Kidney epithelial cell (primary cell): ENCODE measurements around the gene ATP8A1. TPM values are rescaled to one million over a fixed set of nuclear protein-coding genes. Genes with fewer than 3 reads are reported as not detected.

Experiments used
- DNase-seq: peaks from one replicate; pipeline ENCODE4 v3.0.0-alpha.2; 2010; ENCODE audit warnings: low read depth
- H3K27me3 ChIP-seq: 2 replicates; pipeline ENCODE4 v1.6.0; 2011; ENCODE audit warnings: low read length; ENCODE audit not compliant: control insufficient read depth, insufficient read depth
- H3K36me3 ChIP-seq: 2 replicates; pipeline ENCODE4 v1.5.1; 2011; ENCODE audit warnings: low read length; ENCODE audit not compliant: control insufficient read depth, insufficient read depth
- H3K4me3 ChIP-seq: 2 replicates; pipeline ENCODE4 v1.5.1; 2011; ENCODE audit warnings: low read depth, mild to moderate bottlenecking, control low read depth, low read length
- CTCF ChIP-seq: IDR thresholded peaks from 2 replicates; pipeline ENCODE4 v1.5.1; 2011; ENCODE audit warnings: mild to moderate bottlenecking, moderate library complexity, low read length, control low read depth, inconsistent platforms; ENCODE audit not compliant: insufficient read depth, poor library complexity, severe bottlenecking
- total RNA-seq: library from RNA; depleted of rRNA; stranded (reverse); fragments of >200 nt; gene quantifications from 2 replicates; pipeline ENCODE4 v1.2.3, GENCODE V29; 2015

ATP8A1 gene
- total RNA-seq, 1 donor from 2014 or later = 3.3 TPM

DNA sequence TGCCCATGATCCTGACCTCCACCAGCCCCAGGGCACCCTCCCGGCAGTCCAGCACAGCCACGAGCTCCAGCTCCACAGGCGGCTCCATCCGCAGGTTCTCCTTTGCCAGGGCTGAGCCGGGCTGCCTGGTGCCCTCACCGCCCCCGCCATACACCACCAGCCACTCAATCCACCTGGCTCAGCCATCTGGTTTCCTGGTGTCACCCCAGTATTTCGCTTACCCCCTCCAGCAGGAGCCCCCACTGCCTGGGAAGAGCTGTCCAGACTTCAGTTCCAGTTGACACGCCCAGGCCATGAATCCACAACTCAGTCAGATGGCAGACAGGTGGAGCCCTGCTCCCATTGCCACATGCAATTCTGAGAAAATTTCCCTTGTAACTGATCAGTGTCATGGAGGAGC is 255.7 kb downstream of the ATP8A1 start:
- TF ChIP-seq CTCF = peak; percentile 51
- Histone ChIP-seq H3K4me3 (no peak overlapping the region), H3K27me3 (peaks cover 38% of the 10 kb centered on the region), H3K36me3 (no peaks in the 10 kb centered on the region)
- no peak for DNase-seq

GRCh38 chr4:42399393-42399792 is 257.5 kb downstream of the ATP8A1 start:
- Histone ChIP-seq H3K4me3 (no peak overlapping the region), H3K27me3 (peaks cover 41% of the 10 kb centered on the region), H3K36me3 (no peaks in the 10 kb centered on the region)
- no peak for DNase-seq
- no peak for TF ChIP-seq CTCF

- DNase-seq = no peak
- Histone ChIP-seq H3K36me3 (no peaks in the 10 kb centered on the region), H3K27me3 (peaks cover 41% of the 10 kb centered on the region), H3K4me3 (peak overlapping the region; percentile 36)
- TF ChIP-seq CTCF = no peak
These were observed 258.0 kb downstream of the ATP8A1 start for GRCh38 chr4:42398871-42399331.

DNA sequence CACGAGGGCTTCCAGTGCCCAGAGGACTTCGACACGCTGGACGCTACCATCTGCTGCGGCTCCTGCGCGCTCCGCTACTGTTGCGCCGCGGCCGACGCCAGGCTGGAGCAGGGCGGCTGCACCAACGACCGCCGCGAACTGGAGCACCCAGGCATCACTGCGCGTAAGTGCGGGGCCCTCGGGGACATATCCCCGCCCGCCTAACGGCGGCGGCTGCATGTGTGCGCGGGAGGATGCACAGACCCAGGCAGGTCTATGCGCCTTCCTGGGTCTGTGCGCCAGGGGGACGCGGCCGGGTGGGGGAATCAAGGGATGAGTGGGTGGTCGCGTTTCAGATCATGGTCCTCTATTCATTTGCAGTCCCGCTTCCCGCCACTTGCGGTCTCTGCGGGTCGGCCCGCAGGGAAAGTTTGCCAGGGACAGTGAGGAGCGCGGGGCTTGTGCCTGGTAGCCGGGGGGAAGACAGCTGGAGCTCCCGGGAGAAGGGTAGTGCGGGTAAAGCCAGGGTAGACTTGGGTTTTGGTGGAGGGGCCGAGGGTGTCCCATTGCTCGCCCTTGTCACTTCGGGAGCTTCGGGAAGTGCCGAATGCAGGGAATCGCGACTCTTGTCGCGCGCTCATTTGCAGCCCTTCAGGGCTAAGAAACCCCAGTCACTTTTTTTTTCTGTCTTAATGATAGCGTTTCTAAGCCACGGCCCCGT is 258.6 kb downstream of the ATP8A1 start:
- H3K27me3 ChIP-seq = peaks cover 41% of the 10 kb centered on the region
- DNase-seq = no peak
- TF ChIP-seq CTCF = no peak
- H3K36me3 ChIP-seq = no peaks in the 10 kb centered on the region
- H3K4me3 ChIP-seq = peak overlapping the region; percentile 36

DNA sequence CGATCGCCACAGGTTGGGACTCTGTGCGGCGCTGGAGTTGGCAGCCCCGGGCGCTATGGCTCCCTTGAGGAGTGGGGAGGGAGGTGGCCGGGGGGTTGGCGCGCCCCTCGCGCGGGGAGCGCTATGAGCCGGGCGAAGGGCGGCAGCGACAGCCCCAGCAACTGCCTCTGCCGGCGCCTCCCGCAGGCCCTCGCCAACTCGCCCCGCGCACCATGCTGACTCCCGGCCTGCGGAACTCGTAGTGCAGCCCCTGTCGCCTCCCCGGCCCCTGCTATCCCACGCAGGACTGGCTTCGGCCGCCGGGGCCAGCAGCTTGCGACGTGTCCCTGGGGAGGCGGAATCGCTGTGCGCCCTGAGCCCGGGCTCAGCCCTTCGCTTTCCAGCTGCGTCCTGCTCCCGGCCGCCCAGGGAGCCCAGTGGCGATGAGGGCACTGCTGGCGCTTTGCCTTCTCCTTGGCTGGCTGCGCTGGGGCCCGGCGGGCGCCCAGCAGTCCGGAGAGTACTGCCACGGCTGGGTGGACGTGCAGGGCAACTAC is 259.2 kb downstream of the ATP8A1 start:
- no peaks in the 10 kb centered on the region for H3K36me3 ChIP-seq
- peaks cover 41% of the 10 kb centered on the region for H3K27me3 ChIP-seq
- no peak for TF ChIP-seq CTCF
- DNase-seq = no peak
- peak overlapping the region; percentile 36 for H3K4me3 ChIP-seq
